Neural progenitor cell (in vitro differentiated cells): ENCODE data around the gene RNF157.

Source experiments
- CTCF ChIP-seq: fragments of 200-600 bp; sonication (generic); IDR thresholded peaks from 2 replicates; pipeline ENCODE4 v1.5.1; 2017; ENCODE audit warnings: antibody characterized with exemption, mild to moderate bottlenecking
- EZH2 ChIP-seq: fragments of 200-600 bp; sonication (generic); IDR thresholded peaks from 2 replicates; pipeline ENCODE4 v1.6.1; 2017; ENCODE audit warnings: antibody characterized with exemption, mild to moderate bottlenecking, moderate library complexity

- no peak for TF ChIP-seq CTCF
- peak; percentile 32 for TF ChIP-seq EZH2
These were observed 107.5 kb downstream of the RNF157 start for GRCh38 chr17:76132574-76133338.
